NT2/D1 (cell line): Measurements from ENCODE around the gene RNF175.

ENCODE experiments used
- SUZ12 ChIP-seq: IDR thresholded peaks from 2 replicates; pipeline ENCODE4 v1.6.1; 2011; ENCODE audit not compliant: insufficient read length, insufficient read depth; ENCODE audit errors: extremely low read depth
- YY1 ChIP-seq: IDR thresholded peaks from 2 replicates; pipeline ENCODE4 v1.6.1; 2011; ENCODE audit not compliant: insufficient read length, insufficient read depth
- ZNF274 ChIP-seq: IDR thresholded peaks from 2 replicates; pipeline ENCODE4 v1.6.1; 2011; ENCODE audit warnings: mild to moderate bottlenecking, low read depth, low read length

DNA sequence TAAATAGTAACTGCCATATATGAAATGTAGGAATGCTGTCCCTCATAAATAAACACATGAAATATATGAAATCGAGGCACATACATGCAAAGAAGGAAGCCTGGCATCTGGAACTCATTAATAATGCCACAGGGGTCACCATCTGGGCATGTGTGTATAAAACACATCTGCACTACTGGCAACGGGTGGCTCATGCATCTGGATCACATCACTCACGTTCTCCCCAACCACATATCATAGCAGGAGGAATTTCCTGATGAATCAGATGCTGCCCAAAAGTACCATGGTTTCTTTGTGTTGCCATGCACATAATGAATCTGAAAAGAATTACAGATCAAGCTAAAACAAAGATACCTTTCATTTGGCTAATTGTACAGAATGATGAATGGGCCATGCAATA, 28.6 kb downstream of the RNF175 start:
- TF ChIP-seq SUZ12 (no peak), YY1 (no peak), ZNF274 (no peak)
